Neuronal stem cell (in vitro differentiated cells): ENCODE results near the gene KLC3.

Source experiments
- DNase-seq: peaks from one replicate; pipeline ENCODE4 v3.0.0-alpha.2; 2013; ENCODE audit warnings: low spot score
- H2AFZ ChIP-seq: one replicate; pipeline ENCODE4 v1.6.1; 2013; ENCODE audit warnings: mild to moderate bottlenecking, low read length, inconsistent platforms
- H2AK5ac ChIP-seq: 2 replicates; pipeline ENCODE4 v1.6.1; 2013; ENCODE audit warnings: low read depth, mild to moderate bottlenecking, inconsistent platforms, low read length, moderate library complexity, mixed read lengths
- H2BK120ac ChIP-seq: 2 replicates; pipeline ENCODE4 v1.6.1; 2013; ENCODE audit warnings: low read depth, mild to moderate bottlenecking, inconsistent platforms, low read length, moderate library complexity, mixed read lengths
- H2BK12ac ChIP-seq: one replicate; pipeline ENCODE4 v1.6.1; 2013; ENCODE audit warnings: low read length, inconsistent platforms
- H2BK15ac ChIP-seq: 2 replicates; pipeline ENCODE4 v1.6.1; 2013; ENCODE audit warnings: mild to moderate bottlenecking, low read length, inconsistent platforms, mixed read lengths
- H2BK5ac ChIP-seq: one replicate; pipeline ENCODE4 v1.6.1; 2013; ENCODE audit warnings: inconsistent platforms, mild to moderate bottlenecking, low read length, moderate library complexity
- H3K14ac ChIP-seq: one replicate; pipeline ENCODE4 v1.6.1; 2013; ENCODE audit warnings: low read length, inconsistent platforms
- H3K18ac ChIP-seq: 2 replicates; pipeline ENCODE4 v1.6.1; 2013; ENCODE audit warnings: low read length, inconsistent platforms
- H3K23ac ChIP-seq: 2 replicates; pipeline ENCODE4 v1.6.1; 2013; ENCODE audit warnings: low read depth, mild to moderate bottlenecking, mixed read lengths, low read length, inconsistent platforms; ENCODE audit not compliant: poor library complexity
- H3K27ac ChIP-seq: replicated peaks from 3 replicates; pipeline ENCODE4 v1.5.1; 2013; ENCODE audit warnings: low read length, inconsistent platforms
- H3K27me3 ChIP-seq, 3 experiments: 2 replicates each; pipeline ENCODE4 v1.6.1; 2013; ENCODE audit warnings: low read length in 3 of 3, mild to moderate bottlenecking in 2 of 3, inconsistent platforms in 1 of 3, low read depth in 1 of 3, mixed read lengths in 1 of 3, moderate library complexity in 1 of 3; ENCODE audit not compliant: control insufficient read depth in 3 of 3, insufficient read depth in 3 of 3
- H3K36me3 ChIP-seq, 2 donors: replicated peaks in 1 of 2; 2 replicates each; pipeline ENCODE4 v1.6.1; 2013; ENCODE audit warnings: low read length in 2 of 2; ENCODE audit not compliant: control insufficient read depth in 2 of 2, insufficient read depth in 2 of 2
- H3K4ac ChIP-seq: 2 replicates; pipeline ENCODE4 v1.6.1; 2013; ENCODE audit warnings: inconsistent platforms, mild to moderate bottlenecking, low read length, moderate library complexity
- H3K4me1 ChIP-seq, 2 donors: 1 replicate in 1 of 2; 2 replicates in 1 of 2; pipeline ENCODE4 v1.6.1; 2013; ENCODE audit warnings: low read length in 2 of 2, low read depth in 1 of 2; ENCODE audit not compliant: control insufficient read depth in 2 of 2, insufficient read depth in 1 of 2
- H3K4me2 ChIP-seq: one replicate; pipeline ENCODE4 v1.6.1; 2013; ENCODE audit warnings: mild to moderate bottlenecking, low read length, inconsistent platforms; ENCODE audit not compliant: insufficient read depth, poor library complexity, severe bottlenecking
- H3K4me3 ChIP-seq, 2 donors: 2 replicates each; pipeline ENCODE4 v1.5.1; 2013; ENCODE audit warnings: low read length in 2 of 2, mild to moderate bottlenecking in 2 of 2, inconsistent platforms in 1 of 2, moderate library complexity in 1 of 2
- H3K79me1 ChIP-seq: one replicate; pipeline ENCODE4 v1.6.1; 2013; ENCODE audit warnings: low read depth, mild to moderate bottlenecking, inconsistent platforms, low read length, moderate library complexity
- H3K9ac ChIP-seq: one replicate; pipeline ENCODE4 v1.6.1; 2013; ENCODE audit warnings: mild to moderate bottlenecking, low read depth, low read length, inconsistent platforms; ENCODE audit not compliant: poor library complexity
- H3K9me3 ChIP-seq, 2 donors: replicated peaks in 1 of 2; 2 replicates each; pipeline versions ENCODE3 to v1.6.1; 2013; ENCODE audit warnings: low read length in 2 of 2, mild to moderate bottlenecking in 2 of 2, inconsistent platforms in 1 of 2, low read depth in 1 of 2, mixed read lengths in 1 of 2, moderate library complexity in 1 of 2; ENCODE audit not compliant: control insufficient read depth in 2 of 2, insufficient read depth in 1 of 2
- H4K8ac ChIP-seq: one replicate; pipeline ENCODE4 v1.6.1; 2013; ENCODE audit warnings: low read depth, mild to moderate bottlenecking, inconsistent platforms, low read length, moderate library complexity
- H4K91ac ChIP-seq: one replicate; pipeline ENCODE4 v1.6.1; 2013; ENCODE audit warnings: low read length, low read depth, mild to moderate bottlenecking, inconsistent platforms; ENCODE audit not compliant: poor library complexity
- WGBS, 2 donors: extraction: QIAGEN DNeasy Blood & Tissue Kit; methylation state at CpG; one replicate each; pipeline ENCODE4 v1.1.7; 2013; ENCODE audit warnings: missing lambda C conversion rate in 2 of 2, mixed read lengths in 1 of 2; ENCODE audit not compliant: insufficient read length in 2 of 2, insufficient replicate concordance in 1 of 2; ENCODE audit errors: extremely low coverage in 2 of 2; 5-methylcytosine and 5-hydroxymethylcytosine counted together

The KLC3 gene

GRCh38 chr19:45363861-45364459 lies 23.4 kb downstream of the KLC3 start:
- peaks cover 0 to 2% (median 0%) of the 10 kb centered on the region in 3 experiments for H3K27me3 ChIP-seq
- peaks cover 0 to 3% of the 10 kb centered on the region in 2 donors for H3K4me1 ChIP-seq
- H2BK5ac ChIP-seq: no peak overlapping the region
- H2AFZ ChIP-seq: no peak overlapping the region
- H2BK15ac ChIP-seq: no peak overlapping the region
- H3K4me3 ChIP-seq: no peak overlapping the region
- peaks cover 41 to 78% of the 10 kb centered on the region in 2 donors for H3K36me3 ChIP-seq
- no peak overlapping the region for H4K91ac ChIP-seq
- no peak for DNase-seq
- no peak overlapping the region for H3K4me2 ChIP-seq
- peaks cover 0 to 2% of the 10 kb centered on the region in 2 donors for H3K9me3 ChIP-seq
- no peak overlapping the region for H3K18ac ChIP-seq
- WGBS, 2 donors: no CpG with 5 or more reads among the region's 44 CpGs
- H3K14ac ChIP-seq: no peak overlapping the region
- H3K23ac ChIP-seq: peak overlapping the region; percentile 43
- no peak overlapping the region for H3K27ac ChIP-seq
- no peak overlapping the region for H3K9ac ChIP-seq
- H3K4ac ChIP-seq: no peak overlapping the region
- H2BK12ac ChIP-seq: no peak overlapping the region
- H4K8ac ChIP-seq: no peak overlapping the region
- H2BK120ac ChIP-seq: no peak overlapping the region
- H3K79me1 ChIP-seq: peaks cover 10% of the 10 kb centered on the region
- no peak overlapping the region for H2AK5ac ChIP-seq

GRCh38 chr19:45364696-45365095 lies 24.1 kb downstream of the KLC3 start:
- H2AFZ ChIP-seq: no peak overlapping the region
- H4K91ac ChIP-seq: no peak overlapping the region
- no peak overlapping the region for H3K27ac ChIP-seq
- peaks cover 0 to 6% of the 10 kb centered on the region in 2 donors for H3K4me1 ChIP-seq
- no peak overlapping the region for H3K4me3 ChIP-seq
- H3K79me1 ChIP-seq: peaks cover 12% of the 10 kb centered on the region
- H3K18ac ChIP-seq: no peak overlapping the region
- no peak overlapping the region for H3K23ac ChIP-seq
- DNase-seq: no peak
- H3K36me3 ChIP-seq: peaks cover 38 to 72% of the 10 kb centered on the region in 2 donors
- H2BK120ac ChIP-seq: no peak overlapping the region
- no peak overlapping the region for H3K14ac ChIP-seq
- no peak overlapping the region for H2BK15ac ChIP-seq
- peaks cover 0 to 2% of the 10 kb centered on the region in 2 donors for H3K9me3 ChIP-seq
- no peak overlapping the region for H2BK5ac ChIP-seq
- H2AK5ac ChIP-seq: no peak overlapping the region
- WGBS, 2 donors: no CpG with 5 or more reads among the region's 12 CpGs
- no peak overlapping the region for H2BK12ac ChIP-seq
- H3K9ac ChIP-seq: peak overlapping the region; percentile 50
- no peak overlapping the region for H3K4me2 ChIP-seq
- no peak overlapping the region for H3K4ac ChIP-seq
- no peak overlapping the region for H4K8ac ChIP-seq
- peaks cover 0 to 2% (median 0%) of the 10 kb centered on the region in 3 experiments for H3K27me3 ChIP-seq

- Histone ChIP-seq H3K4me3 (no peak overlapping the region), H2BK5ac (no peak overlapping the region), H3K36me3 (peaks cover 19 to 48% of the 10 kb centered on the region in 2 donors), H3K4me1 (peaks cover 6 to 12% of the 10 kb centered on the region in 2 donors), H3K27ac (no peak overlapping the region), H2AK5ac (no peak overlapping the region), H2AFZ (no peak overlapping the region), H3K4me2 (no peak overlapping the region), H3K79me1 (peaks cover 9% of the 10 kb centered on the region), H3K9ac (no peak overlapping the region), H2BK15ac (no peak overlapping the region), H2BK12ac (no peak overlapping the region), H3K14ac (no peak overlapping the region), H3K9me3 (no peaks in the 10 kb centered on the region), H3K27me3 (no peaks in the 10 kb centered on the region), H3K18ac (no peak overlapping the region), H2BK120ac (no peak overlapping the region), H3K4ac (no peak overlapping the region), H3K23ac (no peak overlapping the region), H4K8ac (no peak overlapping the region), H4K91ac (no peak overlapping the region)
- WGBS, 2 donors: no CpG with 5 or more reads among the region's 4 CpGs
- DNase-seq: no peak
Measured at GRCh38 chr19:45368127-45368526, 27.6 kb downstream of the KLC3 start.

GRCh38 chr19:45368737-45369340 lies 28.3 kb downstream of the KLC3 start:
- Histone ChIP-seq H3K27me3 (no peaks in the 10 kb centered on the region), H2BK12ac (no peak overlapping the region), H3K4me2 (no peak overlapping the region), H3K4me1 (peaks cover 6 to 12% of the 10 kb centered on the region in 2 donors), H3K23ac (peak overlapping the region; percentile 0), H3K14ac (no peak overlapping the region), H3K36me3 (peaks cover 15 to 42% of the 10 kb centered on the region in 2 donors), H3K9ac (peak overlapping the region; percentile 17), H4K91ac (no peak overlapping the region), H3K18ac (peak overlapping the region; percentile 16), H3K4ac (no peak overlapping the region), H2BK15ac (no peak overlapping the region), H3K27ac (no peak overlapping the region), H3K4me3 (peak overlapping the region; percentile 11 to 53), H2AK5ac (peak overlapping the region; percentile 13), H2BK120ac (no peak overlapping the region), H3K79me1 (peaks cover 9% of the 10 kb centered on the region), H2BK5ac (no peak overlapping the region), H2AFZ (no peak overlapping the region), H4K8ac (no peak overlapping the region), H3K9me3 (no peaks in the 10 kb centered on the region)
- no peak for DNase-seq
- WGBS, 2 donors: no CpG with 5 or more reads among the region's 11 CpGs
